GM19025 (cell line): ENCODE results near the gene SLC27A5.
"Not testable (repeated sequence)": the region's sequence is repeated elsewhere in the genome, so short reads cannot be mapped to it uniquely, and the experiment has no call there.

Experiments
- ATAC-seq: cut with Tn5 transposase; IDR thresholded peaks from one replicate; pipeline ENCODE4 v1.9.1; 2021; ENCODE audit warnings: mild to moderate bottlenecking, low read depth, moderate library complexity; ENCODE audit not compliant: unreplicated experiment

Gene SLC27A5

DNA sequence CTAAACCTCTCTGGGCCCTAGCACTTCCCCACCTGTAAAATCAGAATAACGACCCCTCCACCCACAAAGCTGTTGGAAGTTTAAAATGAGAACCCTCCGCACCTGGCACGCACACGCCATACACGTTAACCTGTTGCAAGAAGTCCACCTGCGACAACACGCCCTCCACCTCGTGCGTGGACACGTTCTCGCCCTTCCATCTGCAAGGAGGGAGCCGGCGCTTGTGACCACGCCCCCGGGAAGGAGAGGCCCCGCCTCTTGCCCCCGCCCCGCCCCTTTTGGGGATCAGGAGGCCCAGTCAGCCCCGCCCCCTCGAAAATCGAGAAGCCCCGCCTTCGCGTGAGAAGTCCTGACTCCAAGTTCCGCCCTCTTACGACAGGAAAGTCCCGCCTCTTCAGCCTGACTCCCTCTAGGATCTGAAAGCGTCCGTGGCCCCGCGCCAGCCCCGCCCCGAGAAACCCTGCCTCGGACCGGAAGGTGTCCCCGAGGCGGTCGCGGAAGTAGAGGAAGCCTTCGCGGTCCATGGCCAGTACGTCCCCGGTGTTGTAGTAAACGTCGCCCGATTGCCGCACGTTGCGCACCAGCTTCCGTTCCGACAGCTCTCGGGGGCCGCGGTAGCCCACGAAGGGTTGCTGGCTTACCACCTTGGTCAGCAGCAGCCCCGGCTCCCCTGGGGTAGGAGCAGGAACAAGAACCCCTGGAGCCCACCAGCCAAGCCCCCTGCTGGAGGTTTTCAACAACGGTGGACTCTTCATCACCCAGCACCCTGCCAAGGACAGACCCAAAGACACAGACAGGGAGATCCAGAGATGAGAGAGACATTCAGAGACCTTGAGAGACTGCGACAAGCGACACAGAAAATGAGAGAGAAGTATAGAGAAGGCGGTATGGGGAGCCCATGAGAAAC, 12.5 kb downstream of the SLC27A5 start:
- ATAC-seq = peak; percentile 94

DNA sequence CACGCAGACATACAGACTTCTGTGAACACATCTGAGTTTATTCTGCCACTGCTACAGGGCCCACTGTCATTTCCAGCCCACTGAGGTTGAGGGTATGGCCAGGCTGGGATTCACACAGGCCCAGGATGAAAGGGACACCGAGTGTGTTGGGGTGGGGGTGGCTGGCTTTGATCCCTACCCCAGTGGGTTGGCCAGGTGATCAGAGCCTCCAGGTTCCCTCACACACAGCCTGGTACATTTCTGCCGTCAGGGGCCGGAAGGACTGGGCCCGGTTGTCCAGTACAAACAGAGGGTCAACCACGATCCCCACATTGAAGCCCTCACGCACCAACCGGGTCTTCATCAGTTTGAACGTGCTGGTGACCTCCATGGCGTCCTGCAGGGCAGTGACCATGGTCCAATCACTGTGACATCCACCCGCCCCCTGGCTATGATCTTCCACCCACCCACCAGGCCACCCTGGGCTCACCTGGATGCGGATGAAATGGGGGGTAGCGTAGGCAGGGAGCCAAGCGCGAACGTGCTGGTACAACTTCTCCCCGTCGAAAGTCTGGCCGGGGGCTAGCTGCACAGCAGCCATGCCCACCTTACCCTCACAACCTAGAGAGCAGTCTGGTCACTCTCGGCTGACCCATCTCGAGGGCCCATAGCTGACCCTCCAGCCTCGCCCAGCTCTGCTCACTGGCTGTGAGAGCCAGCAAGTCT, 13.3 kb downstream of the SLC27A5 start:
- ATAC-seq = no peak

DNA sequence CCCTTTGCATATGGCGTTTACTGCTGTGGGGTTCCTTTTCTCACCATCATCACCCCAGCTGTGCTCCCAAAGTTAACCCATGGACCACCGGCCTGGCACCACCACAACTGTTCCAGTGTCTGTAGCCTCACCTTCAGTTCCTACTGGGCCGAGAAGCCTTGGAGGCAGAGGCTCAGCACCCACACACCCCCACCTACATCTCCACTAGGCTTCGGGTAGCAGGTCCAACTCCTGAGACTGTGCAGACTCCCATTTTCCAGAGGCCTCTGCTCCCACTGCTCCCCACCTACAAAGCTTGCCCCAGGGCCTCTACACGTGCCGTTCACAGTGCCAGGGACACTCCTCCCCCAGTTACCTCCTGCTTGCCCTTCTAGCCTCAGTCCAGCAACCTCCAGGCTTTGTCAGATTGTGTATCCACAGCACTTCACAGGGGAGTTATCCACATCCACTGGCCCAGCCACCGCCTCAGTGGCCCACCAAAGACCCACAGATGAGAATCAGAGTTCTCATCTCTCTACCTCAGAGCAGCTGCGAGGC, 14.1 kb downstream of the SLC27A5 start:
- ATAC-seq = no peak

DNA sequence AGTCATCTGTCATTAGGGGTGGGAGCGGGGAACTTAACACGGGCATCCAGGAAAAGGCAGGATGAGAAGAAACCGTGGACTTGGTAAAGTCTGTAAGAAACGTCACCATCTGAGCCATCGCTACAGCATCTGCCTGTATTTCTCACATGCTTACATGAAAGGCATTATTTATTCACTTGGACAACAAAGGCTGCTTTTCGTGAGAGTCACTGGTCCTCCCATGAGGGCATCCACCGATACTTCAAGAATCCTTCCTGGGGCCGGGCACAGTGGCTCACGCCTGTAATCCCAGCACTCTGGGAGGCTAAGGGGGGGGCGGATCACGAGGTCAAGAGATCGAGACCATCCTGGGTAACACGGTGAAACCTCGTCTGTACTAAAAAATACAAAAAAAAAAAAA, 19.5 kb downstream of the SLC27A5 start:
- no peak for ATAC-seq

DNA sequence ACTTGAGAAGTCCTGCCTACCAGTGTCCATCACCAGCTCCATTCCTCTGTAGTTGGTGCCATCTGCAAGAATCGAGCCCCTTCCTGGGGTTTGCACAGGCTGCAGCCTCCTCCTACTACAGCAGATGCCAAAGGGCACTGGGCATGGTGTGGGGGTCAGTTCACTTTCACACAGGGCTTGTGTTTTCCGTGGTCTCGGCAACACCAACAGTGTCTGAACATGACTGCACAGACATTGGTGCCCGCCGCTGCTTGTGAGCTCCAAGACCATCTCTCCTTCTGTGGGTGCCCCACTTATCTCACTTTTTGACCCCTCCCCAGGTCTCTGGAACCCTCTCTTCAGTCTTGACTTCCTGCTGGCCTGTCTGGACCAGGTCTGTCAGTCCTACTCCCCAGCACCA, 20.4 kb downstream of the SLC27A5 start:
- ATAC-seq = no peak

DNA sequence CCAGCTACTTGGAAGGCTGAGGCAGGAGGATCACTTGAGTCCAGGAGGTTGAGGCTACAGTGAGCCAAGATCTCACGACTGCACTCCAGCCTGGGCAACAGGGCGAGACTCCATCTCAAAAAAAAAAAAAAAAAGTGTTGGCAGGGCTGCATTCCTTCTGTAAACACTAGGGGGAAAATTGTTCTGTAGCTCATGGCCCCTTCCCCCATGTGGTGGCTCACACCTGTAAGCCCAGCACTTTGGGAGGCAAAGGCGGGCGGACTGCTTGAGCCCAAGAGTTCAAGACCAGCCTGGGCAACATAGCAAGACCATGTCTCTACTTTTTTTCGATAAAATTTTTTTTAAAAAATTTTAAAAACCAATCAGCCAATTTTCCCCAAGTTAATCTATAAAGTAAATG, 27.4 kb downstream of the SLC27A5 start:
- not testable (repeated sequence) for ATAC-seq

DNA sequence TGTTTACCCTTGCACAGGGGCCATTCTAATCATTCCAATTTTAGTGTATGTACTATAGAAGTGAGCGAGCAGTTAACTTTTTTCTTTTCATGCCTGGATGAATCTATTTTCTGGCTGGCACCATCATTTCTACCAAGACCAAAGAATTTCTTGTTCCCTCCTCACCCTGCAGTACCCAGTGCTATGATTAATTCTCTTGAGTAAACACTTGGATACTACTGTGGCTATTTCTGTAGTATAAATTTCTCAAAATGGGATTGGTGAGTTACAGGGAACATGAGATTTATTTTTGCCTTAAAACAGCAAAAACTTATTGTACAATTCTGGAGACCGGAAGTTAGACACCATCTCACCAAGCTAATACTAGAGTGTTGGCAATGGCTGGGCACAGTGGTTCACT, 28.0 kb downstream of the SLC27A5 start:
- ATAC-seq = no peak

DNA sequence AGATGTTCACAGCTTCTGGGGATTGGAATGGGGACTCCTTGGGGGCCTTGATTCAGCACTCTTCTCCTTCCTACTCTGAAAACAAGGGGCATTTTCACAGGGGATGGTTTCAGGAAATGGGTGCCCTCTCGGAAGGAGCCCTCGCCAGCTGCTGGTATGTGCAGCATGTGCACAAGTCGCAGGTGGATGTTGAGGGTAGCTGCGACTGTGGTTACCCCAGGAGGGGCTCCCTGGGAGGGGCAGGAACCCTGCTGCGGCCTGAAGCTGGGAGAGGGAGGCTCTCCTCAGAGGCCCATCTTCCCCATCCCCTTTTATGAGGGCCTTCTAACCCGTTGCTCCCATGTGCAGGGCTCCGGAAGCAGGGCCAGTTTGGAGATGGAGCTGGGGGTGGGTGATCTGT, 29.4 kb downstream of the SLC27A5 start:
- no peak for ATAC-seq

DNA sequence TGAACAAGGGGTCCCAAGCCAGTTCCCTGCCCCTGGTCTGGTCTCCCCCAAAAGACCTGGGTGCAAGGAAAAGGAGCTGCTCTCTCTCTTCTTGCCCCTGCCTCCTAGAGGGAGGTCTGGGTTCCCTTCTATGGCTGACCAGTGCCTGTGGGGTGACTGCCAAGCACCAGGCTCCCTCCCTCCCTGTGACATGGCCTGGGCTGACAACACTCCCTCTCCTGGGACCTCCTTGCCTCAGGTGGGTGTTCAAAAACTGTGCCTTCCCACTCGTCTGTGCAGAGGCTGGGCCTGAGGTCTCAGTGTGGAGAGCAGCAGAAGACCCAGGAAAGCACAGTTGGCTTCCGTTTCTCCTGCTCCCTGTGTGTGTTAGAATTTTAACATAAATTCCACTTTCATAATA, 31.0 kb downstream of the SLC27A5 start:
- no peak for ATAC-seq

DNA sequence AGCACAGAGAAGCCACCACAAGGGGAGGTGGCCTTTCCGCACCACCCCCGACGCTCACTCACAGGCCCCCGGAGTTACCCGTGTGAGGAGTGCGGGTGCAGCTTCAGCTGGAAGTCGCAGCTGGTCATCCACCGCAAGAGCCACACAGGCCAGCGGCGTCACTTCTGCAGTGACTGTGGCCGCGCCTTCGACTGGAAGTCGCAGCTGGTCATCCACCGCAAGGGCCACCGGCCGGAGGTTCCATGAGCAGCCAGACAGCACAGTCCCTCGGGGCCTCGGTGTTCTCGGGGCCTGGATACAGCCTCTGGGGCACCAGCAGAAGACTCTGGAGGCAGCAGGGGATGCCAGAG, 31.3 kb downstream of the SLC27A5 start:
- no peak for ATAC-seq

DNA sequence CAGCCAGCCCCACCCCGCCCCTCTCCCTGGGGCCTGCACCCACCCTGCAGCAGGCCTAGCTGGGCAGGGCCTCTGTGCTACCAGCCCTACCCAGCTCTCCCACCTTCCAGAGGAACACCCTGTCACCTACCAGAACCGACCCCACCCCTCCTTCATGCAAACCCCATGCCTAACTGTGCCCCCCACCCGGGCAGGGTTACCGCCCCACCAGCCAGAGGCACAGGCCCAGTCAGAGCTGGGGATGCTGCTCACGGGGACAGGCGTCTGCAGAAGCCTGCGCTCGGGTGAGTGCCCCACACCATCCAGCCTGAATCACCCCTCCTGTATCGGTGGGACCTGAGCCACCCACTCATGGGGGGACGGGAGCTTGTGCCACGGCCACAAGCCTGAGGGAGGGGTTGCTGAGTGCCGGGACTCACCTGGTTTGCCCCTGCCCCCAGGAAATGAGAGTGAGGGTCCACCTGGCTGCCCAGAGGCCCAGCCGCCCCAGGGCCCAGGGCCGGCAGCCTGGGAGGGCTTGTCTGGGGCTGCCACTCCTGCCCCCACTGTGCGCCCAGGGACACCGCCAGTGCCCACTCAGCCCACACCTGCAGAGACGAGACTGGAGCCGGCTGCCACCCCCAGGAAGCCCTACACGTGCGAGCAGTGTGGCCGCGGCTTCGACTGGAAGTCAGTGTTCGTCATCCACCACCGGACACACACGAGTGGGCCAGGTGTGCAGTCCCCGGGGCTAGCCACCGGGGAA, 31.9 kb downstream of the SLC27A5 start:
- no peak for ATAC-seq

DNA sequence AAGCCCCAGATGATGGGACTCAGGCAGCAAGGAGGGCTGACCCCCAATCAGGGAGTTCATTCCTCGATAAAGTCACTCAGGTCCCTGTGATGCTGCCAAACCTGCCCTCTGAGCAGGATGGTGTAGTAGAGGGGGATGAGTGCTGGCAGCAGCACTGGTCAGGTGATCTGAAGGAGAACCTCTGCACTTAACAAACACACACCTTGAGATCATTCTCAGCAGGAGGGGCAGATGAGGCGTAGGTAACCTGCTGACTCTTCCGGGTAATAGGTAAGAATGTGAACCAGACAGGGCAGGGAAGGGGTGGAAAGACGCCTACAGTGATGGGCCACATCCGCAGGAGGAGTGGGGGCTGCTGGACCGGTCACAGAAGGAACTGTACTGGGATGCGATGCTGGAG, 32.5 kb downstream of the SLC27A5 start:
- no peak for ATAC-seq

DNA sequence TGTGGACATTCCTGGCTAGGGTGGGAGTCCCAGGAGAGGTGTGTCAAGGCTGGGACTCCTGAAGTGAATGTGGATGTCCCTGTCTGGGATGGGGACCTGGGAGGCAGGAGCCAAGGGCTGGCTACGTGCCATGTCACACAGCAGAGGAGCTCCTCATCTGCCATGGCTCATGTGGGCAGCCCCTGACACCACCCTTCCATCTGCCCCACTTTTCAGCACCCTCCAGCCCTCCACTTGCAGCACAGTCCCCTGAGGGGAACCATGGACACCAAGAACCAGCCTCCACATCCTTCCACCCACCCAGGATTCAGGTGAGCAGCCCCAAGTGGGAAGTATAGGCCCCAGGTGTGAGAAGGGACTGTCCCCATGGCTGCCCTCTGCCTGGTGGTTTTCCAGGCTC, 33.9 kb downstream of the SLC27A5 start:
- ATAC-seq = no peak

DNA sequence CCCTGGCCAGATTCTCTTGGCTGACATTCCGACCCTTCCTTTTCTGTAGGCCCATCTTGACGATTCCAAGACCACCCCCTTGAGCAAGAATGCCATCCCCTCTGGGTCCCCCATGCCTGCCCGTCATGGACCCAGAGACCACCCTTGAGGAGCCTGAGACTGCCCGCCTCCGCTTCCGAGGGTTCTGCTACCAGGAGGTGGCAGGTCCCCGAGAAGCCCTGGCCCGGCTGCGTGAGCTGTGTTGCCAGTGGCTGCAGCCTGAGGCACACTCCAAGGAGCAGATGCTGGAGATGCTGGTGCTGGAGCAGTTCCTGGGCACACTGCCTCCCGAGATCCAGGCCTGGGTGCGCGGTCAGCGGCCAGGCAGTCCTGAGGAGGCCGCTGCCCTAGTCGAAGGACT, 34.7 kb downstream of the SLC27A5 start:
- ATAC-seq = no peak

DNA sequence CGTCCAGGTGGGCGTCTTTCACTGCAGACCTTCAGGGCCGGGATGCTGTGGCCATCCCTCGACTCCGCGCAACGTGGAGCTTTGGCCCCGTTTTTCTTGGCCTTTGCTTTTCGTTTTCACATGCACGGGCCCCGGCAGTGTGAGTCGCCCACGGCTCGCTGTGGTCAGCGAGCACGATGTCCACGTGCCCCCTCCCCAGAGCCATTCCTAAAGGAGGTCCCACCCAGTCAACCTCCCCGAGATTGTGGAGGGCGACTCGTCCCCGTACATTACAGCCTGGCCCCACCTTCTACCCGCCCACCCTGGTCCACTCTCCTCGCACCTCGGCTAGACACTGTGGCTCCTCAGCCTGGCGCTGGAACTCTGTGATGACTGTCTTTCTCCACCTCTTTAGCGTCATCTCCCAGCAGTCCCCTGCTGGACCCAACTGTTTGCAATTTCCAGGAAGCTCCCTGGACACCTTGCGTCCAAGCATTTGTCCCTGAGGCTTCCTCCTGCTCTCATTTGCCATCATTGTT, 35.2 kb downstream of the SLC27A5 start:
- no peak for ATAC-seq

DNA sequence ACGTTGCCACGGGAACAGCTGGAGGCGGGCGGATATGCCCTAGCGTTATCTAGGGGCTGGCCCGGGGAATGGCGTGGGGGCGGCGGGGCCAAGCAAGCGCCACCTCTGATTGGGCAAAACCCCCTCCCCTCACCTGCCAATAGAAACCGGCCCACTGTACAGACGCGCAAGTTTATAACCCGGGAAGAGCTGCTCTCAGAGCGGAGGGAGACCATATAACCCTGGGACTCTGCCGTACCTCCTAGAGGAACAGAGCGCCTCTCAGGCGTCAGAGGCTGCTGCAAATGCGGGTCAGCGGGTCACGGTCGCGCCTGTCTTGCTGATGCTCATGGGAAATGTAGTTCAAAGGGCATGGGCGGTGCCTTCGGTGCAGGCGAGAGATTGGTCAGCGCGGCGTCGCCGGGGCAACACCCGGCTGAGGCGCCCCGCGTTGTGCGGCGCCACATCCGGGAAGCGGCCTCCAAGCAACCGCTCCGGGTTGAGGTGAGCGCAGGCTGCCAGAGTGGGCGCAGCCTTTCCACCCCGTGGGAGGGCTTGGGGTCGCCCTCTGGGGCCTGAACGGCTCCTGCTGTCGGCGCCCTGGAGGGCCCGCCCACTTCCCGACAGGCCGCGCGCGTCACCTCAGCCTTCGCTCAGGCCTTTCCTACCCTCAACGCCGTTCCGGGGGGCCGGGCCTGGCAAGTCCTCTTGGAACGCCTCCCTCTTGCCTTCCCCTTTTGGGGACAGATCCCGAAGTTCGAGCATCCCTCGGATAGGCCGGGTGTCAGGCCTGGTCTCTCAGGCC, 35.9 kb downstream of the SLC27A5 start, which contains the start of gene ZNF446:
ZNF446 (plus strand) TSS at position 639 of the 784 bp plus-strand sequence. CDS start 867 bp downstream, outside the sequence.
- ATAC-seq = peak; percentile 85

DNA sequence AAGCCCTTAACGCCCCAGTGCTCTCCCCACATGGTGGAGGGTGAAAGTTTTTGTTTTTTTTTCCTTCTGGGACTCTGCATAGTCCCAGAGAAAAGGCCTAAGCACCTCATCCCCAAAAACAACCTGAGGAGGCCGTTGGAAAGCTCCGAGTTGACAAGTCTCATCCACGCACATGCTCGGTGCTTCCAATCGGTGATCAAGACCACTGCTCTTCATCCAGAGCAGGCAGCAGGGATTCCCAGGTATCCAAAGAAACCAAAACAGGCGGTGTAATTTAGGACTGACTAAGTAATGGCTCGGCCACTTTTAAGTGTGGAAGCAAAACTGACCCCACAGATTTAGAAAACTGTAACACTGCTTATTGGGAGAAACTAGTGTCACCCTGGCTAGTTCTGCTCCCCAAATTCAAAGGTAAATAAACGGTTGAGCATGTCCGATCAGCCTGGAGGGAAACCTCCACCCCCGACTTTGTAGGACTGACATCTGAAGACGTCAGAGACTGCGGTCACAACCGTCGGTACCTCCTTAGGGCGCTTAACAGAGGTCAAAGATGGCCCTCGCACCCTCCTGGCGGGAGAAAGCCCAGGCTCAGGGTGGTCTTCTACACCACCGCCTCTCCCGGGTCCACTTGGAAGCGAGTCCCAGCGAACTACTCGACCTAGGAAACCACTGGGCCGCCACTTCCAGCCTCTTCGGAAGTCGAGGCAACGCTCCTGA, 36.6 kb downstream of the SLC27A5 start:
- no peak for ATAC-seq

DNA sequence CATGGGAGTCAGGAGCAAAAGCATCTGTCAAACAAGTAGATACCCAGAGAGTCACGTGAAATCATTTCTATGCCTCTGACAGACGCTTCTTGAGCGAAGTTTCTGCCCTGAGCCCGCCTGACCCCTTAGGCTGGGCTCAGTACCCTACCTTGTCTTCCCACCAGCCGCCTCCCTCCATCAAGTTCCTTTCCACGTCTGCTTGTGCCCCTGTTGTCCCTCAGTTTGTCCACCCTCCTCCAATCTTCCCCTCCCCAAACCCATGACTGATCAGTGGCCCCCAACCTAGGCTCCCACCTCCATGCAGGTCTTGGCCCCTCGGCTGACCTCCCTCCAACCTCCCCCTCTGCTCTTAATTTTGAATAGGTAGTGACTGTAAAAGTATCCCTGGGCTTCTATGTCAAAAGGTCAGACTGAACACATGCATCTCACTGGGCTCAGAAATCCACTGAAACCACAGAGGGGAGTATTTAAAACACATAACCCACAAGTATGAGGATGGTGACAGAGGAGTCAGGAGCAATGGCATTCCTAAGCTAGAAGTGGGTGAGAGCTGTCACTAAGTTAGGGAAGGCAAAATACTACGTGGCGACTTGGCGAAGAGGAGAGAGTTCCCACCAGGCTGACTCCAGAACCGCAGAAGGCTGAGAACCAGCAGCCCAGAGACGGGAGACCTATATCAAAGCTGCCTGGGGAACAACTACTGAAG, 37.3 kb downstream of the SLC27A5 start:
- no peak for ATAC-seq

DNA sequence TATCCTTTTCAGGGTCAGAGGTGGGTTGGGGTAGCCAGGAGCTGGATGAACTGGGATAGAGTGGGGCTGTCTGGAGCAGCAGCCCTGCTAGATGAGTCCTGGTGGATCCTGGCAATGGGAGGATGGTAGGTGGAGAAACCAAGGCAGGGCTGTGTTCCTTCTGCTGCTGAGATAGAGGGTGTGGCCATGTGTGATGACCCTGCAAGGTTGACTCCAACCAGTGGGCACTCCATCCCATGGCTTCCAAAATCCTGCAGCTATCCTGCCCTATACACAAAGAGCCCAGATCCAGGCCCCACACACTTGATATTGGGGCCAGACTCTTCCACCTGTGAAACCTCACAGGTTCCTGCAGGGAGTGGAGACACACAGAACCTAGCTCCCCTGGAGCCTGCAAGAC, 38.0 kb downstream of the SLC27A5 start:
- ATAC-seq = no peak
